K562 (cell line): ENCODE measurements around the gene LRRC58. TPM values are rescaled to one million over a fixed set of nuclear protein-coding genes. Genes with fewer than 3 reads are reported as not detected.

Experiments
- ATAC-seq: fragments of 200-7000 bp; cut with Tn5 transposase; 3 replicates; pipeline ENCODE4 v1.9.1; 2020; ENCODE audit warnings: moderate library complexity
- BruUV-seq: library from RNA; stranded (reverse); fragments of 400-500 nt; replicated peaks from 2 replicates; lab custom pipeline; 2021; lab: Mats Ljungman, UMichigan
- CTCF ChIA-PET: fragments of 300-600 bp; formaldehyde crosslinking; extraction: SDS; loops from one replicate; lab custom pipeline; 2021; ENCODE audit warnings: low intra/inter-chr PET ratio; lab: Yijun Ruan, JAX
- POLR2A ChIA-PET: fragments of 300-600, 350-650 bp; sonication (Branson Sonifier 250); formaldehyde crosslinking; extraction: SDS; loops from one replicate; lab custom pipeline; 2021; ENCODE audit warnings: antibody characterized with exemption, inconsistent platforms; lab: Yijun Ruan, JAX
- DNase-seq, 4 experiments: peaks; one replicate each; pipeline versions ENCODE4 v3.0.0 to v3.0.0-alpha.2; 2011 to 2018; ENCODE audit warnings: low spot score in 3 of 4, mixed read lengths in 3 of 4; ENCODE audit errors: extremely low read depth in 1 of 4
- FAIRE-seq: peaks from 2 replicates; lab custom pipeline; 2011; peaks lifted over from hg19 to GRCh38; lab: Jason Lieb, UNC
- H2AFZ ChIP-seq: 2 replicates; pipeline ENCODE4 v1.6.0; 2011; ENCODE audit warnings: low read depth, low read length, control low read depth, inconsistent platforms
- H3K27ac ChIP-seq: fragments of 200-600 bp; 3 replicates; pipeline ENCODE4 v1.8.0; 2011; ENCODE audit warnings: low read depth, mild to moderate bottlenecking, control low read depth, inconsistent platforms, low read length, moderate library complexity, mixed read lengths; ENCODE audit errors: extremely low read depth
- H3K27me3 ChIP-seq, 2 experiments: fragments of 300-600 bp in 1 of 2; 2 replicates in 1 of 2; 3 replicates in 1 of 2; pipeline versions ENCODE4 v1.6.0 to v1.8.0; 2011; ENCODE audit warnings: inconsistent platforms in 2 of 2, low read length in 2 of 2, mild to moderate bottlenecking in 1 of 2, mixed read lengths in 1 of 2, moderate library complexity in 1 of 2; ENCODE audit not compliant: control insufficient read depth in 2 of 2, insufficient read depth in 2 of 2
- H3K36me3 ChIP-seq: fragments of 300-600 bp; 3 replicates; pipeline ENCODE4 v1.8.0; 2011; ENCODE audit warnings: mild to moderate bottlenecking, low read length, inconsistent platforms; ENCODE audit not compliant: control insufficient read depth, insufficient read depth
- H3K4me1 ChIP-seq, 2 experiments: fragments of 200-600 bp in 1 of 2; replicated peaks in 1 of 2; 2 replicates in 1 of 2; 3 replicates in 1 of 2; pipeline versions ENCODE4 v1.5.1 to v1.8.0; 2011; ENCODE audit warnings: inconsistent platforms in 2 of 2, low read length in 2 of 2, mild to moderate bottlenecking in 1 of 2, mixed read lengths in 1 of 2, moderate library complexity in 1 of 2; ENCODE audit not compliant: control insufficient read depth in 2 of 2, insufficient read depth in 2 of 2
- H3K4me2 ChIP-seq: 2 replicates; pipeline ENCODE4 v1.6.1; 2011; ENCODE audit warnings: low read length, control low read depth, inconsistent platforms, mixed read lengths; ENCODE audit not compliant: insufficient read depth
- H3K4me3 ChIP-seq: fragments of 200-600 bp; sonication (generic), shearing (Covaris generic); 2 replicates; pipeline ENCODE4 v1.5.1; 2016; ENCODE audit warnings: control low read depth, inconsistent platforms
- H3K79me2 ChIP-seq: fragments of 200-600 bp; 3 replicates; pipeline ENCODE4 v1.8.0; 2011; ENCODE audit warnings: low read length, inconsistent platforms; ENCODE audit not compliant: control insufficient read depth, insufficient read depth
- H3K9ac ChIP-seq, 2 experiments: 2 replicates each; pipeline versions ENCODE4 v1.6.0 to v1.6.1; 2011; ENCODE audit warnings: low read depth in 2 of 2, low read length in 2 of 2, control low read depth in 1 of 2, inconsistent platforms in 1 of 2, mild to moderate bottlenecking in 1 of 2, mixed read lengths in 1 of 2; ENCODE audit not compliant: insufficient read depth in 1 of 2
- H3K9me1 ChIP-seq: one replicate; pipeline ENCODE4 v1.6.0; 2011; ENCODE audit warnings: inconsistent platforms, mild to moderate bottlenecking, low read length, moderate library complexity; ENCODE audit not compliant: control insufficient read depth, insufficient read depth
- H3K9me3 ChIP-seq: replicated peaks from 2 replicates; pipeline ENCODE4 v1.5.1; 2011; ENCODE audit warnings: low read depth, low read length, inconsistent platforms; ENCODE audit not compliant: control insufficient read depth, insufficient read depth
- H4K20me1 ChIP-seq: replicated peaks from 2 replicates; pipeline ENCODE4 v1.6.1; 2011; ENCODE audit warnings: low read length, inconsistent platforms, mixed read lengths; ENCODE audit not compliant: control insufficient read depth, insufficient read depth
- BCLAF1 ChIP-seq, 2 experiments: fragments of 450-650 bp in 1 of 2; IDR thresholded peaks; 2 replicates each; pipeline ENCODE4 v1.6.1; 2011 to 2017; ENCODE audit warnings: low read depth in 2 of 2, antibody characterized with exemption in 1 of 2, borderline replicate concordance in 1 of 2, low read length in 1 of 2, mild to moderate bottlenecking in 1 of 2, mixed read lengths in 1 of 2; ENCODE audit not compliant: control insufficient read depth in 1 of 2
- CEBPB ChIP-seq: fragments of 450-650 bp; IDR thresholded peaks from 2 replicates; pipeline ENCODE4 v1.6.1; 2016; ENCODE audit warnings: missing genetic modification characterization, missing compliant biosample characterization
- CXXC5 ChIP-seq: fragments of 250-450 bp; sonication (Bioruptor Pico); IDR thresholded peaks from 2 replicates; pipeline ENCODE4 v1.8.0; 2022; ENCODE audit warnings: inconsistent platforms, mild to moderate bottlenecking, moderate library complexity
- E2F3 ChIP-seq: fragments of 250-450 bp; sonication (Bioruptor Pico); IDR thresholded peaks from 2 replicates; pipeline ENCODE4 v1.4.0; 2020; ENCODE audit warnings: mild to moderate bottlenecking
- ETV1 ChIP-seq: fragments of 450-650 bp; conservative IDR thresholded peaks from 2 replicates; pipeline ENCODE4 v1.6.1; 2016; ENCODE audit warnings: missing genetic modification characterization, control low read depth, low read depth, missing compliant biosample characterization
- GTF2A2 ChIP-seq: IDR thresholded peaks from 2 replicates; pipeline ENCODE4 v1.6.1; 2016; ENCODE audit warnings: mild to moderate bottlenecking, missing genetic modification characterization, missing compliant biosample characterization
- MXD1 ChIP-seq: fragments of 250-450 bp; sonication (Bioruptor Pico); IDR thresholded peaks from 2 replicates; pipeline ENCODE4 v1.8.0; 2021; ENCODE audit warnings: borderline replicate concordance, mild to moderate bottlenecking, moderate library complexity; ENCODE audit not compliant: poor library complexity, severe bottlenecking
- NR2C2 ChIP-seq, 2 experiments: fragments of 200-800 bp in 1 of 2; sonication (Bioruptor generic) in 1 of 2; sonication (generic) in 1 of 2; formaldehyde crosslinking in 1 of 2; IDR thresholded peaks; 2 replicates each; pipeline versions ENCODE4 v1.6.1 to v1.8.0; 2016 to 2022; ENCODE audit warnings: mild to moderate bottlenecking in 1 of 2, missing compliant biosample characterization in 1 of 2, missing genetic modification characterization in 1 of 2, missing genetic modification reagents in 1 of 2
- PPARD ChIP-seq: fragments of 250-450 bp; sonication (Bioruptor Pico); IDR thresholded peaks from 2 replicates; pipeline ENCODE4 v1.8.0; 2022; ENCODE audit warnings: inconsistent platforms, mild to moderate bottlenecking, moderate library complexity
- ZNF282 ChIP-seq: sonication (generic); formaldehyde crosslinking; IDR thresholded peaks from 2 replicates; pipeline ENCODE4 v1.8.1; 2023; ENCODE audit warnings: missing genetic modification reagents
- ZNF407 ChIP-seq: fragments of 450-650 bp; IDR thresholded peaks from 2 replicates; pipeline ENCODE4 v1.6.1; 2016; ENCODE audit warnings: low read depth
- in situ Hi-C: fragments of 300-500 bp; cut with MboI; formaldehyde crosslinking; loops from 4 replicates; pipeline ENCODE4 v1.15.0; 2018; ENCODE audit warnings: inconsistent platforms, mixed read lengths
- intact Hi-C: fragments of 100-400 bp; cut with micrococcal nuclease; formaldehyde crosslinking; loops from 2 replicates; pipeline ENCODE4 v1.14.2; 2022
- polyA plus RNA-seq, 8 experiments: library from polyadenylated mRNA; depleted of rRNA in 4 of 8; stranded (reverse) in 5 of 8; unstranded in 3 of 8; fragments of >200 nt; fragmentation: Nextera tagmentation in 2 of 8; fragmentation: Illumina TruSeq in 1 of 8; extraction: Ambion mirVana in 2 of 8; extraction: Trizol in 1 of 8; gene quantifications; 2 replicates each; pipeline versions ENCODE4 v1.2.1 to v1.2.3, GENCODE V29; 2011 to 2014; ENCODE audit warnings: inconsistent platforms in 1 of 8, missing spikeins in 1 of 8
- total RNA-seq, 7 experiments: library from RNA; depleted of rRNA in 6 of 7; stranded (reverse); fragments of >200 nt in 6 of 7; fragmentation: Illumina TruSeq in 2 of 7; extraction: Trizol in 2 of 7; gene quantifications; 2 replicates each; pipeline versions ENCODE4 v1.2.1 to v1.2.3, GENCODE V29; 2011 to 2021; ENCODE audit warnings: low replicate concordance in 1 of 7

The LRRC58 gene
- total and polyA plus RNA-seq, 9 of the 15 experiments (the other 6 are each of a cell fraction or from before 2014, with no cell fraction given) = 5.6 to 26.6 (median 14.8) TPM

- ATAC-seq = no peak
- Histone ChIP-seq H3K4me3 (no peak overlapping the region), H3K4me1 (no peaks in the 10 kb centered on the region), H3K36me3 (no peaks in the 10 kb centered on the region), H4K20me1 (no peaks in the 10 kb centered on the region), H3K79me2 (no peaks in the 10 kb centered on the region), H3K27ac (no peak overlapping the region), H2AFZ (no peak overlapping the region), H3K9me1 (no peaks in the 10 kb centered on the region), H3K27me3 (0 out of 5 replicates have a peak, but pooled peaks cover 0 to 4% of the 10 kb centered on the region in 2 experiments), H3K9ac (no peak overlapping the region), H3K9me3 (no peaks in the 10 kb centered on the region), H3K4me2 (no peak overlapping the region)
- no peak for FAIRE-seq
- in situ Hi-C loops = no loop called here
- DNase-seq = no peak
- no TSS peak for BruUV-seq
- ChIA-PET POLR2A (no interaction called here), CTCF (no interaction called here)
- intact Hi-C loops = no loop called here
- TF ChIP-seq ZNF407 (no peak), ETV1 (tag) (no peak), NR2C2 (CRISPR knock-in tag; IDR thresholded peaks at IDR 0.05) (no peak), NR2C2 (tag; IDR thresholded peaks at IDR 0.05) (no peak), E2F3 (no peak), CXXC5 (no peak), GTF2A2 (tag) (no peak), ZNF282 (CRISPR knock-in tag) (no peak), PPARD (CRISPR knock-in tag) (no peak), CEBPB (tag) (no peak), BCLAF1 (IDR thresholded peaks at IDR 0.05; ENCODE audit: borderline replicate concordance in 1 of 2, control insufficient read depth in 1 of 2, low read depth in 2 of 2, low read length in 1 of 2) (no peak), MXD1 (CRISPR knock-in tag) (no peak)
Measured at GRCh38 chr3:120299403-120299802, 49.8 kb downstream of the LRRC58 start.
